H9 (cell line): ENCODE measurements around the gene STX2. TPM values are rescaled to one million over a fixed set of nuclear protein-coding genes. Genes with fewer than 3 reads are reported as not detected.

ENCODE experiments used
- DNase-seq: peaks from one replicate; pipeline ENCODE4 v3.0.0-alpha.2; 2017
- H2AFZ ChIP-seq: one replicate; pipeline ENCODE4 v1.6.1; 2013; ENCODE audit warnings: mild to moderate bottlenecking, low read length, control low read depth, moderate library complexity
- H2AK5ac ChIP-seq: 2 replicates; pipeline ENCODE4 v1.6.1; 2013; ENCODE audit warnings: low read length, control low read depth, mixed read lengths; ENCODE audit not compliant: insufficient read length
- H2BK120ac ChIP-seq: one replicate; pipeline ENCODE4 v1.6.1; 2013; ENCODE audit warnings: low read depth, mild to moderate bottlenecking, low read length, control low read depth, inconsistent platforms; ENCODE audit not compliant: poor library complexity, severe bottlenecking
- H2BK12ac ChIP-seq: 2 replicates; pipeline ENCODE4 v1.6.1; 2013; ENCODE audit warnings: low read length, control low read depth, mixed read lengths, low read depth; ENCODE audit not compliant: insufficient read length
- H2BK15ac ChIP-seq: 2 replicates; pipeline ENCODE4 v1.6.1; 2013; ENCODE audit warnings: low read depth, low read length, control low read depth
- H2BK20ac ChIP-seq: one replicate; pipeline ENCODE4 v1.6.1; 2013; ENCODE audit warnings: low read depth, mild to moderate bottlenecking, low read length, control low read depth, inconsistent platforms; ENCODE audit not compliant: poor library complexity, severe bottlenecking
- H2BK5ac ChIP-seq: 2 replicates; pipeline ENCODE4 v1.6.1; 2013; ENCODE audit warnings: low read length, control low read depth, mixed read lengths; ENCODE audit not compliant: insufficient read length
- H3K14ac ChIP-seq: 2 replicates; pipeline ENCODE4 v1.6.1; 2013; ENCODE audit warnings: low read length, control low read depth; ENCODE audit not compliant: insufficient read depth
- H3K18ac ChIP-seq: 2 replicates; pipeline ENCODE4 v1.6.1; 2013; ENCODE audit warnings: low read depth, mild to moderate bottlenecking, mixed read lengths, low read length, control low read depth; ENCODE audit not compliant: insufficient read length
- H3K23ac ChIP-seq: 2 replicates; pipeline ENCODE4 v1.6.1; 2013; ENCODE audit warnings: low read length, control low read depth, mixed read lengths, low read depth; ENCODE audit not compliant: insufficient read length
- H3K23me2 ChIP-seq: 2 replicates; pipeline ENCODE4 v1.6.1; 2013; ENCODE audit warnings: low read depth, mild to moderate bottlenecking, mixed read lengths, low read length, control low read depth; ENCODE audit not compliant: insufficient read length, poor library complexity, severe bottlenecking
- H3K27ac ChIP-seq: 2 replicates; pipeline ENCODE4 v1.5.1; 2013; ENCODE audit warnings: low read length, control low read depth, mixed read lengths, low read depth; ENCODE audit not compliant: insufficient read length
- H3K27me3 ChIP-seq: 2 replicates; pipeline ENCODE4 v1.6.1; 2013; ENCODE audit warnings: low read length, control low read depth, inconsistent platforms; ENCODE audit not compliant: insufficient read depth
- H3K4ac ChIP-seq: 2 replicates; pipeline ENCODE4 v1.6.1; 2013; ENCODE audit warnings: low read depth, mild to moderate bottlenecking, control low read depth, inconsistent platforms, low read length, moderate library complexity
- H3K4me1 ChIP-seq: 2 replicates; pipeline ENCODE4 v1.6.1; 2013; ENCODE audit warnings: low read length, control low read depth, inconsistent platforms; ENCODE audit not compliant: insufficient read depth
- H3K4me2 ChIP-seq: 2 replicates; pipeline ENCODE4 v1.6.1; 2013; ENCODE audit warnings: low read length, control low read depth, mixed read lengths; ENCODE audit not compliant: insufficient read length, insufficient read depth
- H3K56ac ChIP-seq: 2 replicates; pipeline ENCODE4 v1.6.1; 2013; ENCODE audit warnings: low read depth, mild to moderate bottlenecking, mixed read lengths, low read length, control low read depth; ENCODE audit not compliant: insufficient read length
- H3K79me1 ChIP-seq: 2 replicates; pipeline ENCODE4 v1.6.1; 2013; ENCODE audit warnings: low read depth, mild to moderate bottlenecking, moderate library complexity, low read length, control low read depth, inconsistent platforms; ENCODE audit not compliant: insufficient read depth, poor library complexity, severe bottlenecking
- H3K79me2 ChIP-seq: 2 replicates; pipeline ENCODE4 v1.6.1; 2013; ENCODE audit warnings: low read length, control low read depth, inconsistent platforms; ENCODE audit not compliant: insufficient read depth
- H3K9ac ChIP-seq: 2 replicates; pipeline ENCODE4 v1.6.1; 2013; ENCODE audit warnings: low read length, control low read depth, mixed read lengths; ENCODE audit not compliant: insufficient read length; ENCODE audit errors: extremely low read depth
- H3K9me3 ChIP-seq: one replicate; pipeline ENCODE4 v1.6.1; 2013; ENCODE audit warnings: low read depth, low read length, inconsistent platforms; ENCODE audit not compliant: control insufficient read depth
- H3T11ph ChIP-seq: one replicate; pipeline ENCODE4 v1.6.1; 2013; ENCODE audit warnings: mild to moderate bottlenecking, low read length, control low read depth, inconsistent platforms
- H4K20me1 ChIP-seq: one replicate; pipeline ENCODE4 v1.6.1; 2013; ENCODE audit not compliant: control insufficient read depth, insufficient read length, insufficient read depth
- H4K5ac ChIP-seq: 2 replicates; pipeline ENCODE4 v1.6.1; 2013; ENCODE audit warnings: low read depth, mild to moderate bottlenecking, mixed read lengths, low read length, control low read depth; ENCODE audit not compliant: insufficient read length
- H4K8ac ChIP-seq: replicated peaks from 2 replicates; pipeline ENCODE4 v1.6.1; 2013; ENCODE audit warnings: low read length, control low read depth, mixed read lengths, low read depth; ENCODE audit not compliant: insufficient read length
- H4K91ac ChIP-seq: 2 replicates; pipeline ENCODE4 v1.6.1; 2013; ENCODE audit warnings: low read depth, mild to moderate bottlenecking, moderate library complexity, mixed read lengths, low read length, control low read depth; ENCODE audit not compliant: insufficient read length
- H3K27ac Mint-ChIP-seq, 3 experiments: 2 replicates in 2 of 3; 3 replicates in 1 of 3; pipeline ENCODE4 v1.8.0; 2020 to 2021; ENCODE audit warnings: mixed read lengths in 3 of 3, mild to moderate bottlenecking in 1 of 3, moderate library complexity in 1 of 3
- H3K27me3 Mint-ChIP-seq: 2 replicates; pipeline ENCODE4 v1.8.0; 2021; ENCODE audit warnings: low read depth, mild to moderate bottlenecking, moderate library complexity, mixed read lengths
- H3K36me3 Mint-ChIP-seq, 3 experiments: 2 replicates in 2 of 3; 3 replicates in 1 of 3; pipeline ENCODE4 v1.8.0; 2020 to 2021; ENCODE audit warnings: low read depth in 3 of 3, mixed read lengths in 3 of 3; ENCODE audit not compliant: insufficient read depth in 1 of 3
- H3K4me1 Mint-ChIP-seq, 2 experiments: 2 replicates each; pipeline ENCODE4 v1.8.0; 2020; ENCODE audit warnings: mixed read lengths in 2 of 2
- H3K4me3 Mint-ChIP-seq, 2 experiments: 2 replicates in 1 of 2; 3 replicates in 1 of 2; pipeline ENCODE4 v1.8.0; 2020 to 2021; ENCODE audit warnings: mild to moderate bottlenecking in 2 of 2, mixed read lengths in 2 of 2, moderate library complexity in 1 of 2
- H3K9me3 Mint-ChIP-seq, 2 experiments: 2 replicates in 1 of 2; 3 replicates in 1 of 2; pipeline ENCODE4 v1.8.0; 2020; ENCODE audit warnings: mild to moderate bottlenecking in 2 of 2, mixed read lengths in 2 of 2, moderate library complexity in 1 of 2
- CTCF ChIP-seq: fragments of 200-600 bp; sonication (generic); conservative IDR thresholded peaks from 3 replicates; pipeline ENCODE4 v1.8.0; 2021; ENCODE audit warnings: antibody characterized with exemption, mild to moderate bottlenecking
- WGBS: extraction: QIAGEN DNeasy Blood & Tissue Kit; methylation state at CpG from one replicate; pipeline ENCODE4 v1.1.7; 2013; ENCODE audit warnings: missing lambda C conversion rate, low lambda C conversion rate, mixed read lengths; ENCODE audit not compliant: insufficient read length; ENCODE audit errors: extremely low coverage; 5-methylcytosine and 5-hydroxymethylcytosine counted together
- total RNA-seq: library from RNA; stranded (reverse); gene quantifications from 2 replicates; pipeline ENCODE4 v1.2.1, GENCODE V29; 2021

The STX2 gene
- total RNA-seq, 1 experiment from 2014 or later, result 19.4 TPM

GRCh38 chr12:130815028-130815741 is 23.9 kb downstream of the STX2 start:
- no peak overlapping the region for H2BK15ac ChIP-seq
- H2BK5ac ChIP-seq, result no peak overlapping the region
- H3K79me2 ChIP-seq, result no peaks in the 10 kb centered on the region
- H2AK5ac ChIP-seq, result no peak overlapping the region
- H3K14ac ChIP-seq, result no peak overlapping the region
- no CpG with 5 or more reads among the region's 14 CpGs for whole genome bisulfite sequencing
- H3K23me2 ChIP-seq, result no peaks in the 10 kb centered on the region
- H3K4me1 ChIP-seq, result peaks cover 6% of the 10 kb centered on the region; the same call in 1 of the 2 replicates
- H3K9me3 Mint-ChIP-seq, result no peaks in the 10 kb centered on the region; a peak in 1 of 5 replicates
- H2AFZ ChIP-seq, result no peak overlapping the region
- no peak overlapping the region for H3T11ph ChIP-seq
- no peak for DNase-seq
- H3K4me3 Mint-ChIP-seq, result no peak overlapping the region
- H3K9ac ChIP-seq, result no peak overlapping the region
- H3K79me1 ChIP-seq, result no peaks in the 10 kb centered on the region
- no peak overlapping the region for H4K91ac ChIP-seq
- H3K18ac ChIP-seq, result no peak overlapping the region
- peaks cover 2% of the 10 kb centered on the region; the same call in 1 of the 2 replicates for H3K27me3 Mint-ChIP-seq
- H3K4ac ChIP-seq, result no peak overlapping the region
- H3K27me3 ChIP-seq, result no peaks in the 10 kb centered on the region
- H3K4me2 ChIP-seq, result no peak overlapping the region
- no peak overlapping the region for H3K23ac ChIP-seq
- no peak overlapping the region for H2BK12ac ChIP-seq
- H2BK120ac ChIP-seq, result no peak overlapping the region
- no peak overlapping the region for H4K5ac ChIP-seq
- no peaks in the 10 kb centered on the region for H4K20me1 ChIP-seq
- no peaks in the 10 kb centered on the region for H3K9me3 ChIP-seq
- no peak overlapping the region for H3K27ac ChIP-seq
- H3K56ac ChIP-seq, result no peak overlapping the region
- no peak overlapping the region for H2BK20ac ChIP-seq
- no peak for TF ChIP-seq CTCF
- H3K36me3 Mint-ChIP-seq, result peaks cover 10 to 27% (median 24%) of the 10 kb centered on the region in 3 experiments
- H3K27ac Mint-ChIP-seq, result no peak overlapping the region; a peak in 2 of 7 replicates
- no peak overlapping the region for H4K8ac ChIP-seq
- H3K4me1 Mint-ChIP-seq, result peaks cover 52 to 63% of the 10 kb centered on the region in 2 experiments
